GM10266 (cell line): ENCODE data around the gene STARD3.

ENCODE experiments used
- DNase-seq: peaks from one replicate; pipeline ENCODE4 v3.0.0; 2012; ENCODE audit errors: extremely low spot score
- TF ChIP-seq, protein P1 (sequence below): IDR thresholded peaks from 2 replicates; pipeline ENCODE4 v1.5.1; 2012; ENCODE audit warnings: mild to moderate bottlenecking, low read depth; ENCODE audit not compliant: control insufficient read depth, insufficient read depth; ENCODE audit errors: missing control alignments

Gene STARD3

DNA sequence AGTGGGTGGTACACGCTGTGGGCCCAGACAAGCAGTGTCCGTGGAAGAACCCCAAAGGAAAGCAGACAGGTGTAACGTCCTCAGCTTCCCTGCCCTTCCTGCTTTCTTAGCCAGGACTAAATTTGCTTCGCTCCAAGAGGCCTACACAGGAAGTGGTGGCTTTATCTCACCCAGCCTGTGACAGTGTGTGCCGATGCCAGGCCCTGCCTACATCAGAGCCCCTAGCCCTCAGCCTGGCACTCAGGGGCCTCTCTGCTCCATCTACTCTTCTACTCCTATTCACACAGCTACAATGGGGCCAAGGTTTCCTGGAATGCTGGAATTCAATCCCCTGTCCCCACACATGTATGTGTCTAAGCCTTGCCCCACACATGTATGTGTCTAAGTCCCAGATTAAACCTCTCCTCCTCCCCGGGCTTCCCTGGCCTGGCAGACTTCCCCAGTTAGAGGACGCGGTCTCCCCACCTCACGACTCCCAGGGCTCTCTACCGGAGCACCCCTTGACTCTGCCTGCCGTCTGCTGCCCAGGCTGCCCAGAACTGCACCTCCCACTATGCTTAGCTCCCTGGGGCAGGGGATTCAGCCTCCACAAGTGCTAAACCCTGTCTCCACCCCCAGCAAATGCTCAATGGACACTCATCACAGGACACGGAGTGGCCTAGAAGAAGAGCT is 42.7 kb downstream of the STARD3 start:
- DNase-seq: no peak
- TF ChIP-seq, protein P1, sequence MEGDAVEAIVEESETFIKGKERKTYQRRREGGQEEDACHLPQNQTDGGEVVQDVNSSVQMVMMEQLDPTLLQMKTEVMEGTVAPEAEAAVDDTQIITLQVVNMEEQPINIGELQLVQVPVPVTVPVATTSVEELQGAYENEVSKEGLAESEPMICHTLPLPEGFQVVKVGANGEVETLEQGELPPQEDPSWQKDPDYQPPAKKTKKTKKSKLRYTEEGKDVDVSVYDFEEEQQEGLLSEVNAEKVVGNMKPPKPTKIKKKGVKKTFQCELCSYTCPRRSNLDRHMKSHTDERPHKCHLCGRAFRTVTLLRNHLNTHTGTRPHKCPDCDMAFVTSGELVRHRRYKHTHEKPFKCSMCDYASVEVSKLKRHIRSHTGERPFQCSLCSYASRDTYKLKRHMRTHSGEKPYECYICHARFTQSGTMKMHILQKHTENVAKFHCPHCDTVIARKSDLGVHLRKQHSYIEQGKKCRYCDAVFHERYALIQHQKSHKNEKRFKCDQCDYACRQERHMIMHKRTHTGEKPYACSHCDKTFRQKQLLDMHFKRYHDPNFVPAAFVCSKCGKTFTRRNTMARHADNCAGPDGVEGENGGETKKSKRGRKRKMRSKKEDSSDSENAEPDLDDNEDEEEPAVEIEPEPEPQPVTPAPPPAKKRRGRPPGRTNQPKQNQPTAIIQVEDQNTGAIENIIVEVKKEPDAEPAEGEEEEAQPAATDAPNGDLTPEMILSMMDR: no peak

DNA sequence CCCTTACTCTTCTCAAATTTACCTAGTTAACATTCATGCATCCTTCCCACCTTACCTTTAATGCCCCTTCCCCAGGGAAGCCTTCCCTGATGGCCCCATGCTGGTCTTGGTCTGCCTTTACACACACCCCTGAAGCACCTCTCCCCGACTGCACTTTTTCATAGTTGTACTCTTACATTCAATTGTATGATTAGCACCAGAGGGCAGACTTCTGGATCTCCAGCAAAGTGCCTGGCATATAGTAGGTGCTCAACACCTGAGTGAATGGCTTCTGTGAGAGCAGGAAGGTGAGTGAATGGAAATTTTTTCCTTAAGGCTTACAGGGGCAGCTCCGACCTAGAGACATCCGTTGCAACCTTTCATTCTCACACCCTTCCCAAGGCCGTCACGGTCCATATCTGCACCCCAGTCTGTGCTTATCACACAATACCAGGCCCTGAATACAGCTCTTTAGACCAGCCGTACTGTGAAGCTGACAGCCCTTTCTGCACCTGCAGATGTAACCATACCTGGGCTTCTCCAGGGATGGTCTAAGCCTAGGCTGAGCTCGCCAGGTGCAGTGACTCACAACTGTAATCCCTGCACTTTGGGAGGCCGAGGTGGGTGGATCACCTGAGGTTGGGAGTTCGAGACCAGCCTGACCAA is 46.5 kb downstream of the STARD3 start:
- TF ChIP-seq, protein P1: no peak
- DNase-seq: no peak

DNA sequence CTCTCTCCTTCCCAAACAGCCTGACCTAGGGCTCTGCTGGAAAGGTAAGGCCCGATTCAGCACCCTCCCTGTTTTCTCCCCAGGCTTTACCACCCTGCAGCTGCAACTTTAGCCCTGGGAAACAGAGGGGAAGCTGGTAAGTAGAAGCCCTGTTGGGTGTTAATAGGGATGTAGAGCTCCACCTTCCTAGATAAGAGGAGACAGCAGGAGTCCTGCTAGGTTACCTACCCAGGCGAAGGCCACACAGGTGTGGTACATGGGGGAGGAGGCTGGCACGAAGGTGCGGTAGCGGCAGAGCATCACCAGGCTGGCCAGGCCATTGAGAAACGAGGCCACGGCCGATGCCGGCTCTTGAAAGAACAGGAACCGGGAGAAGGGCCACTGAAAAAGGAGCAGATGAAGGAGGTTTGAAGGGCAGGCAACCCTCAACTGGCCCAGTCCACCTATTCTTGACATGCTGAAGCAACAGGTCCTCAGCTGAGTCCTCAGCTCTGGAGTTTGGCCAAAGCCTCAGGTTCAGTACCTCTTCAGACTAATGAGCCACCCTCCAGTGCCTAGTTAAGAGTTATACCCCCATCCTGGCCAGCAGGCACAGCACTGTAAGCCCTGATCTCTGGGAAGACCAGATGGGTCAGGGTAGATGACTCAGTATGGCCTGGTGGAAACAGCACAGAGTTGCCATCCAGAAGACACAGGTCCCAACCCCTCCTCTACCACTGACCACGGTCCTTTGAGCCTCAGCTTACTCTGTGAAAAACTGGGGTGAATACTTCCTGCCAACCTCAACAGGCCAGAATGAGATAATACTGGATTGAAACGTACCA is 47.6 kb downstream of the STARD3 start:
- DNase-seq: no peak
- TF ChIP-seq, protein P1: no peak

DNA sequence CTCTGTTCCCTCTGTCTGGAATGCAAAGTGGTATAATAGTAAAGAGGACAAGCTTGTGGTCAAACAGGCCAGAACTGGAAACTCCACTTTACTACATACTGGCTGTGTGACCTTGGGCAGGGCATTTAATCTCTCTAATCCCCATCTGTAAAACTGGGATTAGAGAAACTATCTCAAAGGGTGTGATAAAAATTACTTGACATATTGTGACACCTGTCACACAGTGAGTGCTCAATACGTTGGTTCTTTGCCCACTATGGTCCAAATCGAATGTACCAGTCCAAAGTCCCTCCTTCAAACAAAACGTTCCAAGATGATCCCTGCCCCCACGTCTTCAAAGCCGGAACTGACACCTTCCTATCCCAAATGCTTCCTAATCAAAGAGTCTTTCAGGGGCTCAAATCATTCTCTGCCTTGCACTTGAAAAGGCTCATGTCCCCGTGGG is 50.2 kb downstream of the STARD3 start:
- TF ChIP-seq, protein P1: no peak
- DNase-seq: no peak

DNA sequence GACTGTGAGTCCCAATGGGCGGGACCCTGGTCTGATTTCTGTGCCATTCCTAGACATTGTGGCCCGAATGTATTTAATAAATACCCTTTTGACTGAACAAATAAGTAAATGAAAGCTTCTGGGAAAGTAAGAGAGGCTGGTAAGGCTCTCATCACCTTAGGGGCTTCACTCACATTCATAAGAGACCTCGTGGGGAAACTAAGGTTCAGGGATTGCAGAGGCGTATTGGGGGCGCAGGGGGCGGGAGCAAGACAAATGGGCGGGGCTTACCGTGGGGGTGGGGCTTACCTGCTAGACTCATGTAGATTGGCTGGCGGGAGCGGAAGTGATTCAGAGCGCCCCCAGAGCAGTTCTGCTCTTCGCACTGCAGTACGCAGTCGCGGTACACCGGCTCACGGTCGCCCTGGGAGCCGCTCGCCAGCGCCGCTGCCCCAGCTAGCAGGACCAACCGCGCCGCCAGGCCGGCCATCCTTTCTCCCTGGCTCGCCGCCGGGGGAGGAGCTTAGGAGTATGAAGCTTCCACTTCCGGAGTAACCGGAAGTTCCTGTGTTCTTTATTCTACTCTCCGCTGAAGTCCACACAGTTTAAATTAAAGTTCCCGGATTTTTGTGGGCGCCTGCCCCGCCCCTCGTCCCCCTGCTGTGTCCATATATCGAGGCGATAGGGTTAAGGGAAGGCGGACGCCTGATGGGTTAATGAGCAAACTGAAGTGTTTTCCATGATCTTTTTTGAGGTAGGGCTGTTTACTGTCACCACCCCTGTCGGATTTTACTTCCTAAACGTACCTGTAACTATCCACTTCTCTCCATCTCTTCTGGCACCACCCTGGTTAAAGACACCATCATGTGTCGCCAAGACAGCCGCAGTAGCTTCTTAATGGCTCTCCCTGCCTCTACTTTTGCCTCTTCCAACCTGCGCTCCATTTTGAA is 50.9 kb downstream of the STARD3 start, which contains the start of gene PGAP3:
Gene PGAP3, minus strand, starts transcription at position 512 of the 929 bp plus-strand sequence. Its CDS starts 43 bp downstream, at position 469.
- DNase-seq: peak; percentile 92
- TF ChIP-seq, protein P1: no peak

DNA sequence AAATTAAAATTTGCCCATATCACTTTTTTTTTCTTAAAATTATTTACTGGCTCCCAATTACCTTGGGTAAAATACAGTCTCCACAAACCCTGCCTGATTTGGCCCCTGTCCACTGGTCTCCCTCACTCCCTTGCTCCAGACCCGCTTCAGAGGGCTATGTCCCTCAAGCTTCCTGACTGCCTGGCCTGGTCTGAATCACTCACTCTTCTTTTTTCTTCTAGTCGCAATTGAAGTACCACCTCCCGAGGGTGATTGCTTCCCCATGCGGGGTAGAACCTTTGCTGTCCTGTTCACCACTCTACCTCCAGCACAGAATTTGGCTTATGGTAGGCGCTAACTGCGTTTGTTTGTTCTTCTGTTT is 51.5 kb downstream of the STARD3 start:
- no peak for DNase-seq
- TF ChIP-seq, protein P1: no peak
